Mammary epithelial cell (primary cell): ENCODE data around the gene NDST3.

Experiments
- EZH2 ChIP-seq: IDR thresholded peaks from 2 replicates; pipeline ENCODE4 v1.6.1; 2012; ENCODE audit warnings: low read length, inconsistent platforms, borderline replicate concordance
- TF ChIP-seq, protein P1 (sequence below), 2 donors: IDR thresholded peaks in 1 of 2; conservative IDR thresholded peaks in 1 of 2; 2 replicates each; pipeline ENCODE4 v1.5.1; 2011 to 2012; ENCODE audit warnings: inconsistent platforms in 2 of 2, low read length in 2 of 2, mild to moderate bottlenecking in 2 of 2, control low read depth in 1 of 2, low read depth in 1 of 2; ENCODE audit not compliant: insufficient read depth in 1 of 2; ENCODE audit errors: extremely low read depth in 1 of 2

DNA sequence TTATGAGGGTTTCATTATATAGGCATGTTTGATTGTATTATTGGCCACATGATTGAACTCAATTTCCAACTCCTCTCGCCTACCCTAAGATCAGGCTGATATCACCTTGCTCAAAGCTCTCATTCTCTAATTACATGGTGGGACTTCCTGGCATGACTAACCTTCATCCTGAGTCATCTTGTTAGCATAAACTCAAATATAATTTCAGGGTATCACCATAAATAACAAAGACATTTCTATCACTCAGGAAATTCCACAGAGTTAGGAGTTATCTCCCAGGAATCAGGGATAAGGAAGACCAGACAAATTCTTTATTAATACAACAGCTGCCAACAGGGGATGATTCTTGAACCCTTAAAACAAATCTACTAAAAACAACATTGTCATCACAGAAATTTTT lies 90.7 kb downstream of the NDST3 start:
- TF ChIP-seq, protein P1, sequence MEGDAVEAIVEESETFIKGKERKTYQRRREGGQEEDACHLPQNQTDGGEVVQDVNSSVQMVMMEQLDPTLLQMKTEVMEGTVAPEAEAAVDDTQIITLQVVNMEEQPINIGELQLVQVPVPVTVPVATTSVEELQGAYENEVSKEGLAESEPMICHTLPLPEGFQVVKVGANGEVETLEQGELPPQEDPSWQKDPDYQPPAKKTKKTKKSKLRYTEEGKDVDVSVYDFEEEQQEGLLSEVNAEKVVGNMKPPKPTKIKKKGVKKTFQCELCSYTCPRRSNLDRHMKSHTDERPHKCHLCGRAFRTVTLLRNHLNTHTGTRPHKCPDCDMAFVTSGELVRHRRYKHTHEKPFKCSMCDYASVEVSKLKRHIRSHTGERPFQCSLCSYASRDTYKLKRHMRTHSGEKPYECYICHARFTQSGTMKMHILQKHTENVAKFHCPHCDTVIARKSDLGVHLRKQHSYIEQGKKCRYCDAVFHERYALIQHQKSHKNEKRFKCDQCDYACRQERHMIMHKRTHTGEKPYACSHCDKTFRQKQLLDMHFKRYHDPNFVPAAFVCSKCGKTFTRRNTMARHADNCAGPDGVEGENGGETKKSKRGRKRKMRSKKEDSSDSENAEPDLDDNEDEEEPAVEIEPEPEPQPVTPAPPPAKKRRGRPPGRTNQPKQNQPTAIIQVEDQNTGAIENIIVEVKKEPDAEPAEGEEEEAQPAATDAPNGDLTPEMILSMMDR (conservative IDR thresholded peaks at IDR 0.05 in 1 of 2, IDR thresholded peaks at IDR 0.05 in 1 of 2; ENCODE audit: extremely low read depth in 1 of 2, insufficient read depth in 1 of 2, low read depth in 1 of 2, low read length in 2 of 2): no peak
- TF ChIP-seq EZH2: no peak
